Smooth muscle cell (in vitro differentiated cells): Measurements from ENCODE around the gene ENPP6. TPM values are rescaled to one million over a fixed set of nuclear protein-coding genes. Genes with fewer than 3 reads are reported as not detected.

Source experiments
- DNase-seq: peaks from one replicate; lab custom pipeline; 2025; ENCODE audit not compliant: unreplicated experiment; lab: John Stamatoyannopoulos, UW
- H2AFZ ChIP-seq: fragments of 200-600 bp; sonication (generic); 2 replicates; pipeline ENCODE4 v1.6.0; 2016; ENCODE audit warnings: antibody characterized with exemption, low read depth, mild to moderate bottlenecking
- H3F3A ChIP-seq: fragments of 200-600 bp; sonication (generic); 2 replicates; pipeline ENCODE4 v1.6.0; 2017; ENCODE audit warnings: antibody characterized with exemption, low read depth
- H3K27ac ChIP-seq: fragments of 200-600 bp; sonication (generic); 2 replicates; pipeline ENCODE4 v1.5.1; 2016; ENCODE audit warnings: low read depth, mild to moderate bottlenecking
- H3K27me3 ChIP-seq: fragments of 200-600 bp; sonication (generic); 2 replicates; pipeline ENCODE4 v1.6.1; 2016; ENCODE audit warnings: low read depth, mild to moderate bottlenecking
- H3K36me3 ChIP-seq: fragments of 200-600 bp; sonication (generic); 2 replicates; pipeline ENCODE4 v1.5.1; 2016; ENCODE audit warnings: low read depth
- H3K4me1 ChIP-seq: fragments of 200-600 bp; sonication (generic); 2 replicates; pipeline ENCODE4 v1.5.1; 2016; ENCODE audit warnings: low read depth
- H3K4me2 ChIP-seq: fragments of 200-600 bp; sonication (generic); 2 replicates; pipeline ENCODE4 v1.6.0; 2016; ENCODE audit warnings: mild to moderate bottlenecking
- H3K4me3 ChIP-seq: fragments of 200-600 bp; sonication (generic); 2 replicates; pipeline ENCODE4 v1.5.1; 2016; ENCODE audit warnings: mild to moderate bottlenecking
- H3K79me2 ChIP-seq: fragments of 200-600 bp; sonication (generic); 2 replicates; pipeline ENCODE4 v1.6.0; 2016; ENCODE audit warnings: low read depth, mild to moderate bottlenecking
- H3K9ac ChIP-seq: fragments of 200-600 bp; sonication (generic); 2 replicates; pipeline ENCODE4 v1.6.0; 2016; ENCODE audit warnings: low read depth
- H3K9me3 ChIP-seq: fragments of 200-600 bp; sonication (generic); replicated peaks from 2 replicates; pipeline ENCODE4 v1.5.1; 2016; ENCODE audit warnings: low read depth
- H4K20me1 ChIP-seq: fragments of 200-600 bp; sonication (generic); 2 replicates; pipeline ENCODE4 v1.6.0; 2016; ENCODE audit warnings: low read depth
- CTCF ChIP-seq: fragments of 200-600 bp; sonication (generic); IDR thresholded peaks from 2 replicates; pipeline ENCODE4 v1.5.1; 2017; ENCODE audit warnings: borderline replicate concordance, mild to moderate bottlenecking, antibody characterized with exemption; ENCODE audit not compliant: insufficient read depth, poor library complexity, severe bottlenecking
- WGBS: methylation state at CpG from one replicate; pipeline ENCODE4 v1.1.7; 2016; ENCODE audit warnings: low lambda C conversion rate; 5-methylcytosine and 5-hydroxymethylcytosine counted together
- polyA plus RNA-seq: library from polyadenylated mRNA; unstranded; fragments of >200 nt; fragmentation: Nextera tagmentation; extraction: Ambion mirVana; gene quantifications from 2 replicates; pipeline ENCODE4 v1.2.1, GENCODE V29; 2016
- total RNA-seq: library from RNA; depleted of rRNA; stranded (reverse); fragments of >200 nt; gene quantifications from 2 replicates; pipeline ENCODE4 v1.2.3, GENCODE V29; 2014

The ENPP6 gene
- total and polyA plus RNA-seq, 2 experiments from 2014 or later = not detected

GRCh38 chr4:184261246-184261645, 43.6 kb upstream of the ENPP6 start:
- no peak for TF ChIP-seq CTCF
- Histone ChIP-seq H3K27ac (no peak overlapping the region), H2AFZ (no peak overlapping the region), H3K9ac (no peak overlapping the region), H3K79me2 (no peaks in the 10 kb centered on the region), H3K4me1 (peaks cover 9% of the 10 kb centered on the region), H3K36me3 (no peaks in the 10 kb centered on the region), H3K27me3 (no peaks in the 10 kb centered on the region), H3K4me2 (no peak overlapping the region), H3K9me3 (no peaks in the 10 kb centered on the region), H3K4me3 (no peak overlapping the region), H4K20me1 (no peaks in the 10 kb centered on the region), H3F3A (peaks cover 5% of the 10 kb centered on the region)
- whole genome bisulfite sequencing = 88% methylated on average over 5 of the region's 5 CpGs
- DNase-seq = no peak

GRCh38 chr4:184259866-184260265, 42.2 kb upstream of the ENPP6 start:
- no peak overlapping the region for H3K9ac ChIP-seq
- H3K27me3 ChIP-seq = no peaks in the 10 kb centered on the region
- no peak overlapping the region for H2AFZ ChIP-seq
- 63% methylated on average over 6 of the region's 6 CpGs for WGBS
- H3K4me3 ChIP-seq = no peak overlapping the region
- no peaks in the 10 kb centered on the region for H3K9me3 ChIP-seq
- H3F3A ChIP-seq = no peaks in the 10 kb centered on the region
- H3K4me1 ChIP-seq = peaks cover 4% of the 10 kb centered on the region
- H3K27ac ChIP-seq = no peak overlapping the region
- no peak overlapping the region for H3K4me2 ChIP-seq
- H4K20me1 ChIP-seq = no peaks in the 10 kb centered on the region
- no peak for TF ChIP-seq CTCF
- no peak for DNase-seq
- H3K79me2 ChIP-seq = no peaks in the 10 kb centered on the region
- no peaks in the 10 kb centered on the region for H3K36me3 ChIP-seq

- Histone ChIP-seq H3K9ac (no peak overlapping the region), H3F3A (no peaks in the 10 kb centered on the region), H3K4me1 (no peaks in the 10 kb centered on the region), H3K9me3 (no peaks in the 10 kb centered on the region), H4K20me1 (no peaks in the 10 kb centered on the region), H3K36me3 (no peaks in the 10 kb centered on the region), H3K4me3 (no peak overlapping the region), H3K4me2 (no peak overlapping the region), H3K79me2 (no peaks in the 10 kb centered on the region), H2AFZ (no peak overlapping the region), H3K27ac (no peak overlapping the region), H3K27me3 (no peaks in the 10 kb centered on the region)
- WGBS = 96% methylated on average over 3 of the region's 3 CpGs
- TF ChIP-seq CTCF = no peak
- no peak for DNase-seq
These were observed 41.4 kb upstream of the ENPP6 start for GRCh38 chr4:184259081-184259480.

- Histone ChIP-seq H3K4me2 (no peak overlapping the region), H2AFZ (no peak overlapping the region), H3K27me3 (no peaks in the 10 kb centered on the region), H4K20me1 (no peaks in the 10 kb centered on the region), H3K9me3 (no peaks in the 10 kb centered on the region), H3F3A (no peaks in the 10 kb centered on the region), H3K9ac (no peak overlapping the region), H3K27ac (no peak overlapping the region), H3K4me3 (no peak overlapping the region), H3K4me1 (no peaks in the 10 kb centered on the region), H3K79me2 (no peaks in the 10 kb centered on the region), H3K36me3 (no peaks in the 10 kb centered on the region)
- DNase-seq = no peak
- no peak for TF ChIP-seq CTCF
- WGBS = 85% methylated on average over 22 of the region's 22 CpGs
These were observed 38.4 kb upstream of the ENPP6 start for GRCh38 chr4:184255871-184256642.
